SK-N-SH (cell line): ENCODE data around the gene GTPBP4. TPM values are rescaled to one million over a fixed set of nuclear protein-coding genes. Genes with fewer than 3 reads are reported as not detected.

Experiments used
- CTCF ChIA-PET: fragments of 300-600, 350-600 bp; formaldehyde crosslinking; extraction: SDS; loops from one replicate; lab custom pipeline; 2021; lab: Yijun Ruan, JAX
- POLR2A ChIA-PET: fragments of 350-600 bp; sonication (Branson Sonifier 250); formaldehyde crosslinking; extraction: SDS; loops from one replicate; lab custom pipeline; 2020; ENCODE audit warnings: antibody characterized with exemption, inconsistent platforms; lab: Yijun Ruan, JAX
- DNase-seq: peaks from one replicate; pipeline ENCODE4 v3.0.0; 2012
- H2AFZ ChIP-seq: fragments of 200-600 bp; sonication (generic); 2 replicates; pipeline ENCODE4 v1.8.1; 2016; ENCODE audit warnings: antibody characterized with exemption, mild to moderate bottlenecking, low read depth
- H3F3A ChIP-seq: fragments of 200-600 bp; sonication (generic); replicated peaks from 2 replicates; pipeline ENCODE3; 2016; ENCODE audit warnings: antibody characterized with exemption, mild to moderate bottlenecking; ENCODE audit not compliant: insufficient read depth
- H3K27ac ChIP-seq, 2 experiments: fragments of 200-500 bp in 1 of 2; fragments of 200-600 bp in 1 of 2; sonication (Bioruptor generic) in 1 of 2; sonication (generic), shearing (Covaris generic) in 1 of 2; 2 replicates each; pipeline versions ENCODE4 v1.5.1 to v1.6.1; 2014 to 2016; ENCODE audit warnings: low read depth in 2 of 2, inconsistent platforms in 1 of 2, low read length in 1 of 2, mild to moderate bottlenecking in 1 of 2, mixed read lengths in 1 of 2
- H3K27me3 ChIP-seq: fragments of 200-600 bp; sonication (generic), shearing (Covaris generic); 2 replicates; pipeline ENCODE4 v1.6.1; 2016; ENCODE audit warnings: mixed run types; ENCODE audit not compliant: insufficient read depth
- H3K36me3 ChIP-seq, 2 experiments: fragments of 200-500 bp in 1 of 2; fragments of 200-600 bp in 1 of 2; sonication (Bioruptor generic) in 1 of 2; sonication (generic) in 1 of 2; replicated peaks in 1 of 2; 2 replicates each; pipeline versions ENCODE3 to v1.5.1; 2014 to 2016; ENCODE audit warnings: low read length in 1 of 2, mild to moderate bottlenecking in 1 of 2; ENCODE audit not compliant: insufficient read depth in 2 of 2, control insufficient read depth in 1 of 2
- H3K4me1 ChIP-seq, 2 experiments: fragments of 200-500 bp in 1 of 2; fragments of 200-600 bp in 1 of 2; sonication (Bioruptor generic) in 1 of 2; sonication (generic), shearing (Covaris generic) in 1 of 2; 2 replicates each; pipeline versions ENCODE4 v1.5.1 to v1.6.1; 2014 to 2016; ENCODE audit warnings: low read depth in 1 of 2, low read length in 1 of 2, mixed run types in 1 of 2; ENCODE audit not compliant: insufficient read depth in 2 of 2, control insufficient read depth in 1 of 2
- H3K4me2 ChIP-seq: fragments of 200-600 bp; sonication (generic), shearing (Covaris generic); 2 replicates; pipeline ENCODE4 v1.6.1; 2017; ENCODE audit warnings: mixed run types
- H3K4me3 ChIP-seq, 2 experiments: fragments of 200-500 bp in 1 of 2; fragments of 200-600 bp in 1 of 2; sonication (Bioruptor generic) in 1 of 2; sonication (generic), shearing (Covaris generic) in 1 of 2; 2 replicates each; pipeline versions ENCODE4 v1.5.1 to v1.8.1; 2014 to 2016; ENCODE audit warnings: low read depth in 2 of 2, inconsistent platforms in 1 of 2, low read length in 1 of 2, mild to moderate bottlenecking in 1 of 2, mixed read lengths in 1 of 2, moderate library complexity in 1 of 2
- H3K79me2 ChIP-seq: fragments of 200-600 bp; sonication (generic); 2 replicates; pipeline ENCODE4 v1.8.1; 2017; ENCODE audit warnings: mild to moderate bottlenecking; ENCODE audit not compliant: insufficient read depth
- H3K9ac ChIP-seq: fragments of 200-600 bp; sonication (generic); 2 replicates; pipeline ENCODE4 v1.6.1; 2017; ENCODE audit warnings: mixed run types
- H3K9me2 ChIP-seq: fragments of 200-600 bp; sonication (generic); 2 replicates; pipeline ENCODE4 v1.6.1; 2017; ENCODE audit warnings: mixed run types
- H3K9me3 ChIP-seq: fragments of 200-600 bp; sonication (generic); 2 replicates; pipeline ENCODE4 v1.6.1; 2017; ENCODE audit warnings: mixed run types, mild to moderate bottlenecking, moderate library complexity
- H4K20me1 ChIP-seq: fragments of 200-600 bp; sonication (generic); 2 replicates; pipeline ENCODE4 v1.6.1; 2017; ENCODE audit warnings: mild to moderate bottlenecking, mixed run types; ENCODE audit not compliant: insufficient read depth
- CHD2 ChIP-seq: fragments of 150-350 bp; IDR thresholded peaks from 2 replicates; pipeline ENCODE4 v1.6.1; 2018; ENCODE audit warnings: low read length; ENCODE audit not compliant: partially characterized antibody
- CTCF ChIP-seq: fragments of 200-600 bp; sonication (generic); IDR thresholded peaks from 2 replicates; pipeline ENCODE4 v1.6.1; 2017; ENCODE audit warnings: antibody characterized with exemption, mild to moderate bottlenecking, moderate library complexity
- ELF1 ChIP-seq: IDR thresholded peaks from 2 replicates; pipeline ENCODE4 v1.4.0; 2012
- EP300 ChIP-seq, 2 experiments: IDR thresholded peaks; 2 replicates each; pipeline versions ENCODE4 v1.4.0 to v1.6.1; 2012; ENCODE audit warnings: borderline replicate concordance in 1 of 2, low read depth in 1 of 2, low read length in 1 of 2
- EZH2phosphoT487 ChIP-seq: fragments of 200-600 bp; sonication (generic); IDR thresholded peaks from 2 replicates; pipeline ENCODE4 v1.6.1; 2017; ENCODE audit warnings: low read depth, mixed run types, mild to moderate bottlenecking, antibody characterized with exemption, moderate library complexity, borderline replicate concordance
- FOXJ3 ChIP-seq: sonication (generic); formaldehyde crosslinking; IDR thresholded peaks from 2 replicates; pipeline ENCODE4 v1.5.1; 2020; ENCODE audit warnings: mild to moderate bottlenecking, missing genetic modification reagents
- FOXM1 ChIP-seq: IDR thresholded peaks from 2 replicates; pipeline ENCODE4 v1.4.0; 2012; ENCODE audit warnings: low read depth, mild to moderate bottlenecking
- GABPA ChIP-seq: IDR thresholded peaks from 2 replicates; pipeline ENCODE4 v1.4.0; 2012; ENCODE audit warnings: low read depth, mild to moderate bottlenecking
- GATA2 ChIP-seq: sonication (generic); formaldehyde crosslinking; IDR thresholded peaks from 2 replicates; pipeline ENCODE4 v1.5.0; 2020; ENCODE audit warnings: mild to moderate bottlenecking, missing genetic modification reagents
- MEF2A ChIP-seq: IDR thresholded peaks from 2 replicates; pipeline ENCODE4 v1.4.0; 2012; ENCODE audit warnings: low read depth, borderline replicate concordance
- MXI1 ChIP-seq: IDR thresholded peaks from 2 replicates; pipeline ENCODE4 v1.6.1; 2012; ENCODE audit warnings: mild to moderate bottlenecking, low read depth, low read length, improper control_type of control experiment
- NFIC ChIP-seq: IDR thresholded peaks from 2 replicates; pipeline ENCODE4 v1.4.0; 2012; ENCODE audit warnings: borderline replicate concordance
- NRF1 ChIP-seq: IDR thresholded peaks from 2 replicates; pipeline ENCODE4 v1.6.1; 2012; ENCODE audit warnings: low read depth, mild to moderate bottlenecking, low read length
- POLR2AphosphoS5 ChIP-seq: IDR thresholded peaks from 2 replicates; pipeline ENCODE4 v1.6.1; 2012; ENCODE audit warnings: low read depth, low read length
- RAD21 ChIP-seq: IDR thresholded peaks from 2 replicates; pipeline ENCODE4 v1.6.1; 2012; ENCODE audit warnings: mild to moderate bottlenecking, low read length
- RCOR1 ChIP-seq: fragments of 150-350 bp; IDR thresholded peaks from 2 replicates; pipeline ENCODE4 v1.6.1; 2017; ENCODE audit warnings: antibody characterized with exemption, low read length
- RXRA ChIP-seq: IDR thresholded peaks from 2 replicates; pipeline ENCODE4 v1.4.0; 2012; ENCODE audit warnings: low read depth, mild to moderate bottlenecking, borderline replicate concordance
- SIN3A ChIP-seq: IDR thresholded peaks from 2 replicates; pipeline ENCODE4 v1.6.1; 2012; ENCODE audit warnings: low read depth, mild to moderate bottlenecking, low read length, moderate library complexity, borderline replicate concordance
- TEAD4 ChIP-seq: IDR thresholded peaks from 2 replicates; pipeline ENCODE4 v1.4.0; 2012; ENCODE audit warnings: mild to moderate bottlenecking, borderline replicate concordance; ENCODE audit not compliant: insufficient read depth
- USF1 ChIP-seq: IDR thresholded peaks from 2 replicates; pipeline ENCODE4 v1.4.0; 2012; ENCODE audit warnings: low read depth, borderline replicate concordance
- YY1 ChIP-seq: IDR thresholded peaks from 2 replicates; pipeline ENCODE4 v1.4.0; 2012; ENCODE audit warnings: low read depth, mild to moderate bottlenecking
- WGBS: methylation state at CpG from one replicate; pipeline ENCODE4 v1.1.6; 2017; ENCODE audit warnings: low lambda C conversion rate; 5-methylcytosine and 5-hydroxymethylcytosine counted together
- polyA plus RNA-seq, 3 experiments: library from polyadenylated mRNA; depleted of rRNA; stranded (reverse); fragments of >200 nt; gene quantifications; 2 replicates each; pipeline ENCODE4 v1.2.3, GENCODE V29; 2012
- TF ChIP-seq, protein P1 (sequence below): fragments of 150-350 bp; IDR thresholded peaks from 2 replicates; pipeline ENCODE4 v1.6.1; 2016; ENCODE audit warnings: mild to moderate bottlenecking, low read depth, low read length
- TF ChIP-seq, protein P2 (sequence below): IDR thresholded peaks from 2 replicates; pipeline ENCODE4; 2012
- TF ChIP-seq, protein P3 (sequence below): IDR thresholded peaks from 2 replicates; pipeline ENCODE4 v1.4.0; 2012; ENCODE audit warnings: low read depth, borderline replicate concordance
- TF ChIP-seq, protein P4 (sequence below): IDR thresholded peaks from 2 replicates; pipeline ENCODE4 v1.4.0; 2012; ENCODE audit warnings: low read depth

GTPBP4 gene
- polyA plus RNA-seq, 1 of the 3 experiments (the other 2 are of a cell fraction): 36.6 TPM

DNA sequence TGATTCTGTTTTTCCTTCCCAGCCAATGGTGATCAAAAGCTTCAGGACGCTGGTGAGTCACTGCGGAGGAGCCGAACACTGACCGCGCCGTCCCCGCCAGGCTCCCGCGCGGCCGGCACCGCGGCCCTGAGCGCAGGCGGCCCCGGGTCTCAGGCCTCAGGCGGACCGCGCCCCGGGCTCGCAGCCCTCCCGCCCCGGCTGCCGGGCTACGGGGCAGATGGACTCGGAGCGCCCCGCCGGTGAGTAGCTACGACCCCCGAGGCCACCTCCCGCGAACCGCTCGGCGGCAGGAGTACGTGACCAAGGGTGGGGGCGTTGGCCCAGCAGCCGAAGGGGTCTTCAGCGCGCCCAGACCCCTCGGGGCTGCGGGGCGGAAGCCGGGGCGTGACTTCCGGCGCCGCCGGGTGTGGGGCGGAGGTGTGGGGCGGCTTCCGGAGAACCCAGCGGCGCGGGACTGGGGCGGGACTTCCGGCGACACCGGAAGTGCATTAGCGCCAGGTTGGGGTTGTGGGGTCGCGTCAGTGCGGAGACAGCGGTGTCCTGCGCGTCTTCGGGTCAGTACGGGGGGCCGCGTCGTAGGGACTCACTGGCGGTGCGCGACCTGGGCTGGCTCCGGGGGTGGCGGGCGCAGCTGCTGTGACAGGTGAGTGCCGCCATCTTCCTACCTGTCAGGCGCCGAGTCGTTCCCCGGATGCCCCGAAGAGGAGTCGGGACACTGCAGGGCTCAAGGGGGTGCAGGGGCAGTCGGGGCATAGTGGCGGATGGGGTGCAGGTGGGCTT lies 68.3 kb downstream of the GTPBP4 start, which contains the start of gene WDR37:
Gene WDR37 (plus strand): TSS at position 60 of the 780 bp plus-strand sequence. CDS start 15,771 bp downstream, outside the sequence.
- Histone ChIP-seq H3K9me2 (no peaks in the 10 kb centered on the region), H2AFZ (peak within 1 kb of the TSS; percentile 76), H3F3A (peaks cover 7% of the 10 kb centered on the region), H3K4me3 (peak within 1 kb of the TSS; percentile 84 to 96), H4K20me1 (peaks cover 19% of the 10 kb centered on the region), H3K79me2 (peaks cover 98% of the 10 kb centered on the region), H3K36me3 (peaks cover 20 to 24% of the 10 kb centered on the region in 2 experiments), H3K4me1 (peaks cover 8 to 15% of the 10 kb centered on the region in 2 experiments; a peak in 3 of 4 replicates), H3K9ac (peak within 1 kb of the TSS; percentile 98), H3K27ac (peak within 1 kb of the TSS; percentile 92 to 95), H3K4me2 (peak within 1 kb of the TSS; percentile 89), H3K27me3 (no peaks in the 10 kb centered on the region), H3K9me3 (no peaks in the 10 kb centered on the region)
- peak; percentile 98 for DNase-seq
- CTCF ChIA-PET: interaction anchor here (0.9 to 1.3 kb wide), 2 partner anchors 34 to 68 kb away, joined by 3 to 4 read pairs; partner anchors contain the start of gene GTPBP4
- under 1% methylated on average over 21 of the region's 87 CpGs for WGBS
- POLR2A ChIA-PET: interaction anchor here (0.9 kb wide), 1 partner anchor 125 kb away, joined by 3 read pairs; the partner anchor contains the start of gene LARP4B
- no peak for TF ChIP-seq RXRA
- TF ChIP-seq ELF1: peak; percentile 80
- TF ChIP-seq CTCF: no peak
- no peak for TF ChIP-seq RAD21
- no peak for TF ChIP-seq EP300 (IDR thresholded peaks at IDR 0.05; ENCODE audit: borderline replicate concordance in 1 of 2, low read depth in 1 of 2, low read length in 1 of 2)
- TF ChIP-seq, protein P1, sequence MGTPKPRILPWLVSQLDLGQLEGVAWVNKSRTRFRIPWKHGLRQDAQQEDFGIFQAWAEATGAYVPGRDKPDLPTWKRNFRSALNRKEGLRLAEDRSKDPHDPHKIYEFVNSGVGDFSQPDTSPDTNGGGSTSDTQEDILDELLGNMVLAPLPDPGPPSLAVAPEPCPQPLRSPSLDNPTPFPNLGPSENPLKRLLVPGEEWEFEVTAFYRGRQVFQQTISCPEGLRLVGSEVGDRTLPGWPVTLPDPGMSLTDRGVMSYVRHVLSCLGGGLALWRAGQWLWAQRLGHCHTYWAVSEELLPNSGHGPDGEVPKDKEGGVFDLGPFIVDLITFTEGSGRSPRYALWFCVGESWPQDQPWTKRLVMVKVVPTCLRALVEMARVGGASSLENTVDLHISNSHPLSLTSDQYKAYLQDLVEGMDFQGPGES: no peak
- TF ChIP-seq CHD2: peak; percentile 68
- TF ChIP-seq POLR2AphosphoS5: peak; percentile 72
- TF ChIP-seq YY1: peak; percentile 76
- no peak for TF ChIP-seq RCOR1
- TF ChIP-seq, protein P2, sequence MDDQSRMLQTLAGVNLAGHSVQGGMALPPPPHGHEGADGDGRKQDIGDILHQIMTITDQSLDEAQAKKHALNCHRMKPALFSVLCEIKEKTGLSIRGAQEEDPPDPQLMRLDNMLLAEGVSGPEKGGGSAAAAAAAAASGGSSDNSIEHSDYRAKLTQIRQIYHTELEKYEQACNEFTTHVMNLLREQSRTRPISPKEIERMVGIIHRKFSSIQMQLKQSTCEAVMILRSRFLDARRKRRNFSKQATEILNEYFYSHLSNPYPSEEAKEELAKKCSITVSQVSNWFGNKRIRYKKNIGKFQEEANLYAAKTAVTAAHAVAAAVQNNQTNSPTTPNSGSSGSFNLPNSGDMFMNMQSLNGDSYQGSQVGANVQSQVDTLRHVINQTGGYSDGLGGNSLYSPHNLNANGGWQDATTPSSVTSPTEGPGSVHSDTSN: 0 out of 2 replicates have a peak, but pooled peaks have one; percentile 35
- TF ChIP-seq NRF1: no peak
- TF ChIP-seq EZH2phosphoT487: no peak
- no peak for TF ChIP-seq GATA2 (CRISPR knock-in tag)
- no peak for TF ChIP-seq FOXM1
- TF ChIP-seq MEF2A: no peak
- TF ChIP-seq USF1: no peak
- TF ChIP-seq SIN3A: peak; percentile 93; the same call in 1 of the 2 replicates
- no peak for TF ChIP-seq FOXJ3 (CRISPR knock-in tag)
- TF ChIP-seq GABPA: peak; percentile 98
- 0 out of 2 replicates have a peak, but pooled peaks have one; percentile 9 for TF ChIP-seq TEAD4
- TF ChIP-seq MXI1: peak; percentile 52; the same call in 1 of the 2 replicates
- TF ChIP-seq, protein P3, sequence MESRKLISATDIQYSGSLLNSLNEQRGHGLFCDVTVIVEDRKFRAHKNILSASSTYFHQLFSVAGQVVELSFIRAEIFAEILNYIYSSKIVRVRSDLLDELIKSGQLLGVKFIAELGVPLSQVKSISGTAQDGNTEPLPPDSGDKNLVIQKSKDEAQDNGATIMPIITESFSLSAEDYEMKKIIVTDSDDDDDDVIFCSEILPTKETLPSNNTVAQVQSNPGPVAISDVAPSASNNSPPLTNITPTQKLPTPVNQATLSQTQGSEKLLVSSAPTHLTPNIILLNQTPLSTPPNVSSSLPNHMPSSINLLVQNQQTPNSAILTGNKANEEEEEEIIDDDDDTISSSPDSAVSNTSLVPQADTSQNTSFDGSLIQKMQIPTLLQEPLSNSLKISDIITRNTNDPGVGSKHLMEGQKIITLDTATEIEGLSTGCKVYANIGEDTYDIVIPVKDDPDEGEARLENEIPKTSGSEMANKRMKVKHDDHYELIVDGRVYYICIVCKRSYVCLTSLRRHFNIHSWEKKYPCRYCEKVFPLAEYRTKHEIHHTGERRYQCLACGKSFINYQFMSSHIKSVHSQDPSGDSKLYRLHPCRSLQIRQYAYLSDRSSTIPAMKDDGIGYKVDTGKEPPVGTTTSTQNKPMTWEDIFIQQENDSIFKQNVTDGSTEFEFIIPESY: peak; percentile 62
- no peak for TF ChIP-seq NFIC
- TF ChIP-seq, protein P4, sequence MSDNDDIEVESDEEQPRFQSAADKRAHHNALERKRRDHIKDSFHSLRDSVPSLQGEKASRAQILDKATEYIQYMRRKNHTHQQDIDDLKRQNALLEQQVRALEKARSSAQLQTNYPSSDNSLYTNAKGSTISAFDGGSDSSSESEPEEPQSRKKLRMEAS: peak; percentile 57; the same call in 1 of the 2 replicates
